ENCODE data around the gene BRSK2.

BRSK2 gene

GRCh38 chr11:1437500-1437899 is 47.8 kb downstream of the BRSK2 start:
- DNase-seq (ENCODE audit: low read depth in 2 of 2), result no peak

- DNase-seq (ENCODE audit: low read depth in 2 of 2), result no peak
Measured at GRCh38 chr11:1438261-1438966, 48.7 kb downstream of the BRSK2 start.

- DNase-seq (ENCODE audit: low read depth in 2 of 2), result no peak
Measured at GRCh38 chr11:1438967-1439330, 49.2 kb downstream of the BRSK2 start.

GRCh38 chr11:1439341-1439740 is 49.6 kb downstream of the BRSK2 start:
- DNase-seq (ENCODE audit: low read depth in 2 of 2), result no peak

- DNase-seq (ENCODE audit: low read depth in 2 of 2), result no peak
Measured at GRCh38 chr11:1440066-1440465, 50.3 kb downstream of the BRSK2 start.

- no peak for DNase-seq (ENCODE audit: low read depth in 2 of 2)
Measured at GRCh38 chr11:1440496-1440895, 50.8 kb downstream of the BRSK2 start.

GRCh38 chr11:1442163-1442562 is 52.4 kb downstream of the BRSK2 start:
- DNase-seq (ENCODE audit: low read depth in 2 of 2), result no peak

GRCh38 chr11:1442807-1443366 is 53.2 kb downstream of the BRSK2 start:
- DNase-seq (ENCODE audit: low read depth in 2 of 2), result no peak

- DNase-seq (ENCODE audit: low read depth in 2 of 2), result no peak
Measured at GRCh38 chr11:1443737-1444136, 54.0 kb downstream of the BRSK2 start.

GRCh38 chr11:1444321-1444720 is 54.6 kb downstream of the BRSK2 start:
- DNase-seq (ENCODE audit: low read depth in 2 of 2), result no peak

GRCh38 chr11:1444823-1445422 is 55.2 kb downstream of the BRSK2 start:
- no peak for DNase-seq (ENCODE audit: low read depth in 2 of 2)

GRCh38 chr11:1445741-1446445 is 56.2 kb downstream of the BRSK2 start:
- no peak for DNase-seq (ENCODE audit: low read depth in 2 of 2)

GRCh38 chr11:1446623-1447022 is 56.9 kb downstream of the BRSK2 start:
- DNase-seq (ENCODE audit: low read depth in 2 of 2), result no peak

- DNase-seq (ENCODE audit: low read depth in 2 of 2), result no peak
Measured at GRCh38 chr11:1447845-1448825, 58.4 kb downstream of the BRSK2 start.

- DNase-seq (ENCODE audit: low read depth in 2 of 2), result no peak
Measured at GRCh38 chr11:1448882-1449281, 59.1 kb downstream of the BRSK2 start.

GRCh38 chr11:1449490-1450243 is 59.9 kb downstream of the BRSK2 start:
- no peak for DNase-seq (ENCODE audit: low read depth in 2 of 2)

GRCh38 chr11:1450344-1450875 is 60.7 kb downstream of the BRSK2 start:
- no peak for DNase-seq (ENCODE audit: low read depth in 2 of 2)

- no peak for DNase-seq (ENCODE audit: low read depth in 2 of 2)
Measured at GRCh38 chr11:1450949-1451710, 61.4 kb downstream of the BRSK2 start.

- no peak for DNase-seq (ENCODE audit: low read depth in 2 of 2)
Measured at GRCh38 chr11:1451781-1452470, 62.2 kb downstream of the BRSK2 start.
